Measurements from ENCODE around the gene CDH4. TPM values are rescaled to one million over a fixed set of nuclear protein-coding genes. Genes with fewer than 3 reads are reported as not detected.

CDH4 gene
- total and polyA plus RNA-seq, 2 of the 8 experiments (the other 6 are each of a cell fraction or from before 2014, with no cell fraction given): 4.3 to 7.9 TPM

DNA sequence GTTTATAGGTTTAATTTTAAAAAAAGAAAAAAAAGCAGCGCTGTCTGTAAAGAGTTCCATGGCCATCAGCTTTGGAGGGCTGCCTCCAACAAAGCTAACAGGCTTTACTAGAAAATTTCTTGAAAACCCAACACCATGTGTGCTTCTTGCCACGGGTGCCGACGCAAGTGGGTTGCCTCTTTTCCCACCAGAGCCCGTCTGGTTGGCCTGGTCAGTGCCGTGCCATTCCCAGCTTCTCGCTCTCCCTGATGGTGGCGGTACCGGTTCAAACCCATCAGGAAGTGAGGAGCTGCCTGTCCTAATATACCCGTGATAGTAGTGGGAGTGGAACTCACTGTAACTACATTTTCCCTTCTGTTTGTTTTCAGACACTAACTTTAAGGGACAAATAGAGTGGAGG is 73.7 kb downstream of the CDH4 start (continued):
- TF ChIP-seq USF2 (IDR thresholded peaks at IDR 0.05; ENCODE audit: low read length): no peak

Measured in H1 (cell line).